Measurements from ENCODE around the gene MMAB.

The MMAB gene

GRCh38 chr12:109545826-109546225 is 27.5 kb downstream of the MMAB start:
- no peak for TF ChIP-seq CTCF (IDR thresholded peaks at IDR 0.05; ENCODE audit: extremely low read depth, missing control alignments)
- no peak for DNase-seq (ENCODE audit: low spot score)

DNA sequence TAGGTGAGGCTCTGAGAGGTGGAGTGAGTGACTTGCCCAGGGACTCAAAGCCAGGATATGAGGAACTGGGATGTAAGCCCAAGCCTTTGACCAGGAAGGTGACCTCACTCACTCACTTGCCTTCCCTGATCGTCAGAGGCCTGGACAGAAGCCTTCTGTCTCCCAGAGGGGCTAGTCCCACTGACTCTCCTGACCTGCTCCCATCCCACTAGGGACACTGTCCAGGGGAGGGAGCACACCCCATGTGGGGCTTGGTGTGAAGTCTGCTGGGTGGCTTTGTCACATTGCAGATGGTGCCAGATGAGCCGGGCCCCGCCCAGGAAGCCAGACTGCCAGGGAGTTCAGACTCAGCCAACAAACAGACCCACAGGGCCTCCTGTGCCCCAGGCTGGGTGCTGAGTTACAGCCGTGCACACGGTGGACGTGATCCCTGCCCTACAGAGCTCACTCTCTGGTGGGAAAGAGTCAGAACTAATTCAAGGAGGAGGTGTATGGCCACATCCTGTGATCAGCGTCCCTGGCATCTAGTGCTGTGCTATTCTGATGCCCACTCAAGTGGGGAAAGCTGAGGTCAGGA is 28.3 kb downstream of the MMAB start:
- no peak for TF ChIP-seq CTCF (IDR thresholded peaks at IDR 0.05; ENCODE audit: extremely low read depth, missing control alignments)
- no peak for DNase-seq (ENCODE audit: low spot score)

GRCh38 chr12:109542876-109543275 is 30.4 kb downstream of the MMAB start:
- TF ChIP-seq CTCF (IDR thresholded peaks at IDR 0.05; ENCODE audit: extremely low read depth, missing control alignments): no peak
- no peak for DNase-seq (ENCODE audit: low spot score)

DNA sequence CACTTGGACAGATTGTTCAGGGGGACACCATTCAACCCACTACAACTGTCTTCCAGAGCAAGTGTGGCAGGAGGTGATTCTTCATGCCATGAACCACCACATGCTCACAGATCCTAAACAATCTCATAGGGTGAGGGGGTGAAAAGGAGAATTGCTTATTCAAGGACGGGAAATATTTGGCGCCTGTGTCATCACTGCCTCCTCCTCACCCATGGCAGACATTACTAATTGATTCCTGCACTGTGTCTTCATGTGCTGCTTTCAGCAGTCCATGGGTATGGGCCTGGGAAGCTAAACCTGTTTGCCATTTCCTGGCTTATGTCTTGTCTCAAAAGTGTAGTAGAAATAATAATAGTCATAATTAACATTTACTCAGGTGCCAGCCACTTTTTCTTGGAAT is 31.3 kb downstream of the MMAB start:
- no peak for DNase-seq (ENCODE audit: low spot score)
- TF ChIP-seq CTCF (IDR thresholded peaks at IDR 0.05; ENCODE audit: extremely low read depth, missing control alignments): no peak

DNA sequence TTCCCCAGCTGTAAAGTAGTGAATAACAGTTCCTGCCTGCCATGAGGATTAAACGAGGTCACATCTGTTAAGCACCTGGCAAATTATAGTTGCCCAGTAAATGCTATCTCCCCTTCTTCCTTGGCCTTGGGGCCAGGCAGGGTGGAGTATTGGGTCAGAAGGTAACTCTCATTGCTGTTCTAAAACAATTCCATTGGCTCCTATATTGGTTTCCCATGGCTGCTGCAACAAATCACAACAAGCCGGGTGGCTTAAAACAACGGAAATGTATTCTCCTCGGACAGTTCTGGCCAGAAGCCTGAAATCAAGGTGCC is 31.9 kb downstream of the MMAB start:
- DNase-seq (ENCODE audit: low spot score): no peak
- no peak for TF ChIP-seq CTCF (IDR thresholded peaks at IDR 0.05; ENCODE audit: extremely low read depth, missing control alignments)

GRCh38 chr12:109540526-109541412 is 32.5 kb downstream of the MMAB start:
- DNase-seq (ENCODE audit: low spot score): no peak
- TF ChIP-seq CTCF (IDR thresholded peaks at IDR 0.05; ENCODE audit: extremely low read depth, missing control alignments): no peak

- no peak for DNase-seq (ENCODE audit: low spot score)
- TF ChIP-seq CTCF (IDR thresholded peaks at IDR 0.05; ENCODE audit: extremely low read depth, missing control alignments): no peak
These were observed 33.8 kb downstream of the MMAB start for GRCh38 chr12:109539508-109539907.
